KMS-11 (cell line): Measurements from ENCODE around the gene ERAP2.

ENCODE experiments used
- H2AFZ ChIP-seq: fragments of 200-600 bp; sonication (generic); 2 replicates; pipeline ENCODE4 v1.6.1; 2016; ENCODE audit warnings: antibody characterized with exemption, mixed run types, low read depth
- H3K27ac ChIP-seq: fragments of 200-600 bp; sonication (generic); 2 replicates; pipeline ENCODE4 v1.6.1; 2016; ENCODE audit warnings: mild to moderate bottlenecking, mixed run types
- H3K27me3 ChIP-seq: fragments of 200-600 bp; sonication (generic); 2 replicates; pipeline ENCODE4 v1.6.1; 2017; ENCODE audit warnings: mild to moderate bottlenecking, low read depth, mixed run types, moderate library complexity; ENCODE audit not compliant: insufficient read depth
- H3K36me3 ChIP-seq: fragments of 200-600 bp; sonication (generic); 2 replicates; pipeline ENCODE4 v1.6.1; 2017; ENCODE audit warnings: mild to moderate bottlenecking, mixed run types; ENCODE audit not compliant: insufficient read depth
- H3K4me1 ChIP-seq: fragments of 200-600 bp; sonication (generic); 2 replicates; pipeline ENCODE4 v1.6.1; 2016; ENCODE audit warnings: mild to moderate bottlenecking, low read depth, mixed run types; ENCODE audit not compliant: poor library complexity, severe bottlenecking
- H3K4me2 ChIP-seq: fragments of 200-600 bp; sonication (generic); 2 replicates; pipeline ENCODE4 v1.7.0; 2016; ENCODE audit warnings: mild to moderate bottlenecking, mixed run types
- H3K4me3 ChIP-seq: fragments of 200-600 bp; sonication (generic); IDR thresholded peaks from 2 replicates; pipeline ENCODE4 v1.6.1; 2017; ENCODE audit warnings: low read depth, low read length, mixed read lengths; ENCODE audit not compliant: insufficient read depth
- H3K79me2 ChIP-seq: fragments of 200-600 bp; sonication (generic); 2 replicates; pipeline ENCODE4 v1.6.1; 2016; ENCODE audit warnings: low read depth, mixed run types; ENCODE audit not compliant: insufficient read depth
- H3K9ac ChIP-seq: fragments of 200-600 bp; sonication (generic); 2 replicates; pipeline ENCODE4 v1.6.1; 2016; ENCODE audit warnings: mild to moderate bottlenecking, mixed run types
- H4K20me1 ChIP-seq: fragments of 200-600 bp; sonication (generic); 2 replicates; pipeline ENCODE4 v1.6.1; 2016; ENCODE audit warnings: mild to moderate bottlenecking, mixed run types; ENCODE audit not compliant: insufficient read depth
- TF ChIP-seq, protein P1 (sequence below): fragments of 200-600 bp; sonication (generic); conservative IDR thresholded peaks from 2 replicates; pipeline ENCODE4 v1.6.1; 2017; ENCODE audit warnings: low read depth, mild to moderate bottlenecking, antibody characterized with exemption, low read length, moderate library complexity, mixed read lengths

Gene ERAP2

DNA sequence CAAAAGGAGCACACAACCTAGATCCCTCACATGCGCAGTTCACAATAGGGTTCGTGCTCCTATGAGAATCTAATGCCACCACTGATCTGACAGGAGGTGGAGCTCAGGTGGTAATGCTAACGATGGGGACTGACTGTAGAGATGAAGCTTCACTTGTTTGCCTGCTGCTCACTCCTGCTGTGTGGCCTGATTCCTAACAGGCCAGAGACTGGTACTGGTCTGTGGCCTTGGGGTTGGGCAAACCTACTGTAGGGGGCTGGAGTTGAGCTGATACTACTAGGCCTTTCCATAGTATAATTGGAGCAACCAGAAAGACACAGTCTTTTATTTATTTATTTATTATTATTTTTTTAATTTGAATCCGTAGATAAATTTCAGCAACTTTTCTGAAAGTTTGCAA lies 64.8 kb downstream of the ERAP2 start:
- TF ChIP-seq, protein P1, sequence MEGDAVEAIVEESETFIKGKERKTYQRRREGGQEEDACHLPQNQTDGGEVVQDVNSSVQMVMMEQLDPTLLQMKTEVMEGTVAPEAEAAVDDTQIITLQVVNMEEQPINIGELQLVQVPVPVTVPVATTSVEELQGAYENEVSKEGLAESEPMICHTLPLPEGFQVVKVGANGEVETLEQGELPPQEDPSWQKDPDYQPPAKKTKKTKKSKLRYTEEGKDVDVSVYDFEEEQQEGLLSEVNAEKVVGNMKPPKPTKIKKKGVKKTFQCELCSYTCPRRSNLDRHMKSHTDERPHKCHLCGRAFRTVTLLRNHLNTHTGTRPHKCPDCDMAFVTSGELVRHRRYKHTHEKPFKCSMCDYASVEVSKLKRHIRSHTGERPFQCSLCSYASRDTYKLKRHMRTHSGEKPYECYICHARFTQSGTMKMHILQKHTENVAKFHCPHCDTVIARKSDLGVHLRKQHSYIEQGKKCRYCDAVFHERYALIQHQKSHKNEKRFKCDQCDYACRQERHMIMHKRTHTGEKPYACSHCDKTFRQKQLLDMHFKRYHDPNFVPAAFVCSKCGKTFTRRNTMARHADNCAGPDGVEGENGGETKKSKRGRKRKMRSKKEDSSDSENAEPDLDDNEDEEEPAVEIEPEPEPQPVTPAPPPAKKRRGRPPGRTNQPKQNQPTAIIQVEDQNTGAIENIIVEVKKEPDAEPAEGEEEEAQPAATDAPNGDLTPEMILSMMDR = no peak
- peaks cover 56% of the 10 kb centered on the region for H3K79me2 ChIP-seq
- no peaks in the 10 kb centered on the region for H4K20me1 ChIP-seq
- H3K27me3 ChIP-seq = no peaks in the 10 kb centered on the region
- H3K36me3 ChIP-seq = no peaks in the 10 kb centered on the region
- no peak overlapping the region for H3K4me3 ChIP-seq
- no peak overlapping the region for H3K27ac ChIP-seq
- no peak overlapping the region for H2AFZ ChIP-seq
- H3K4me1 ChIP-seq = peaks cover 24% of the 10 kb centered on the region
- H3K9ac ChIP-seq = no peak overlapping the region
- H3K4me2 ChIP-seq = no peak overlapping the region

DNA sequence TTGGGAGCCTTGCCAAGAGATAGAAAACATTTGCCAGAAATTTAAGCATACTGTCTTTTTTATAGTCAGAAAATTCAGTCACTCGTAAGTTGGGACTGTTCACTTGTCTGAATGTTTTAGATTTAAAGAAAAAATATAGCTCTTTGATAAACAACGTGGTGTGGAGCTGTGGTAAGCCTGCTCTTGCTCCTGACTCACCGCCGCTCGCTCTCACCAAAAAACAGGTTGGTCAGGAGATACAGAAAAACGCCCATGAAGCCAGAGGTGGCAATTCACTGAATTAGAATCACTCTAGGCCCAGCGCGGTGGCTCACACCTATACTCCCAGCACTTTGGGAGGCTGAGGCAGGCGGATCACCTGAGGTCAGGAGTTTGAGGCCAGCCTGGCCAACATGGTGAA lies 65.8 kb downstream of the ERAP2 start:
- Histone ChIP-seq H3K27ac (no peak overlapping the region), H3K79me2 (peaks cover 58% of the 10 kb centered on the region), H3K4me2 (no peak overlapping the region), H3K9ac (no peak overlapping the region), H3K4me1 (peaks cover 23% of the 10 kb centered on the region), H2AFZ (no peak overlapping the region), H3K4me3 (no peak overlapping the region), H3K27me3 (no peaks in the 10 kb centered on the region), H3K36me3 (no peaks in the 10 kb centered on the region), H4K20me1 (no peaks in the 10 kb centered on the region)
- TF ChIP-seq, protein P1 = no peak

DNA sequence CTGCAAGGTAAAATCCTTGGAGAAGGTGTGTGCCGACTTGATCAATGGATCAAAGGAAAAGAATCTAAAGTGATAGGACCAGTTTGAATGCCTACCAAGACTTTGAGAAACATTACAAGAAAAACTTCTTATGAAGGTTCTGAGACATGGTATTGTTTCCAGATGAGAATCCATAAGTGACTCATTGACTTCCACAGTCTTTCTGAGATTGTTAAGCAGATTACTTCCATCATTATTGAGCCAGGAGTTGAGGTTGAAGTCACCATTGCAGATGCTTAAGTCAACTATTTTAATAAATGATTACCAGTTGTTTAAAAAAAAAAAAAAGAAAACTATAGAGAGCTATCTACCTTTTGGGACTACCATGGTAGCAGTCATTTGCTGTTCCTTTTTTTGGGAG lies 66.6 kb downstream of the ERAP2 start:
- Histone ChIP-seq H3K79me2 (peaks cover 58% of the 10 kb centered on the region), H3K9ac (no peak overlapping the region), H3K4me3 (no peak overlapping the region), H2AFZ (no peak overlapping the region), H3K27ac (no peak overlapping the region), H3K36me3 (no peaks in the 10 kb centered on the region), H4K20me1 (no peaks in the 10 kb centered on the region), H3K4me2 (no peak overlapping the region), H3K4me1 (peaks cover 14% of the 10 kb centered on the region), H3K27me3 (no peaks in the 10 kb centered on the region)
- TF ChIP-seq, protein P1 = no peak

DNA sequence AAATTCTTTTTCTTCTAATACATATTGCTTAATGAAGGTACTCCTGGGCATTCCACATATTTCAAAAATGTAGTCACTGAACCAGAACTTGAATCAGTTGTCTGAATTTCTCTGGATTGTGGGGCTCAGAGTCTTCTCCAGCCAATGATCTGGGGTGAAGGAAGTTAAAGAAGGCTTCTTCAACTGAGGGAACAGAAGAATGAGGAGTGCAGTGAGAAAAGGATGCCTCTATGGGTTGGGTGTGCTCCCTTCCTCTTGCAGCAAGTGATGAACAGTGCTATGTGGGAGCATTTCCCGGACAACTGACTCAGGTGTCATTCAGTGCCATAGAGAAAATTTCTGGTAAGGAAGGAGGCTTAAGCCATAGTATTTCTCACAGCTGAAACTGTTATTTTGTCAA lies 67.5 kb downstream of the ERAP2 start:
- TF ChIP-seq, protein P1 = no peak
- H3K9ac ChIP-seq = no peak overlapping the region
- no peak overlapping the region for H3K27ac ChIP-seq
- peaks cover 5% of the 10 kb centered on the region for H3K4me1 ChIP-seq
- no peaks in the 10 kb centered on the region for H3K27me3 ChIP-seq
- no peak overlapping the region for H3K4me2 ChIP-seq
- no peak overlapping the region for H2AFZ ChIP-seq
- no peaks in the 10 kb centered on the region for H3K36me3 ChIP-seq
- H3K79me2 ChIP-seq = peaks cover 57% of the 10 kb centered on the region
- no peaks in the 10 kb centered on the region for H4K20me1 ChIP-seq
- H3K4me3 ChIP-seq = no peak overlapping the region
